HG03342 (cell line): Measurements from ENCODE around the gene TOR1AIP2.

Experiments used
- ATAC-seq: cut with Tn5 transposase; IDR thresholded peaks from one replicate; pipeline ENCODE4 v1.9.1; 2021; ENCODE audit warnings: mild to moderate bottlenecking, moderate library complexity; ENCODE audit not compliant: unreplicated experiment

Gene TOR1AIP2

DNA sequence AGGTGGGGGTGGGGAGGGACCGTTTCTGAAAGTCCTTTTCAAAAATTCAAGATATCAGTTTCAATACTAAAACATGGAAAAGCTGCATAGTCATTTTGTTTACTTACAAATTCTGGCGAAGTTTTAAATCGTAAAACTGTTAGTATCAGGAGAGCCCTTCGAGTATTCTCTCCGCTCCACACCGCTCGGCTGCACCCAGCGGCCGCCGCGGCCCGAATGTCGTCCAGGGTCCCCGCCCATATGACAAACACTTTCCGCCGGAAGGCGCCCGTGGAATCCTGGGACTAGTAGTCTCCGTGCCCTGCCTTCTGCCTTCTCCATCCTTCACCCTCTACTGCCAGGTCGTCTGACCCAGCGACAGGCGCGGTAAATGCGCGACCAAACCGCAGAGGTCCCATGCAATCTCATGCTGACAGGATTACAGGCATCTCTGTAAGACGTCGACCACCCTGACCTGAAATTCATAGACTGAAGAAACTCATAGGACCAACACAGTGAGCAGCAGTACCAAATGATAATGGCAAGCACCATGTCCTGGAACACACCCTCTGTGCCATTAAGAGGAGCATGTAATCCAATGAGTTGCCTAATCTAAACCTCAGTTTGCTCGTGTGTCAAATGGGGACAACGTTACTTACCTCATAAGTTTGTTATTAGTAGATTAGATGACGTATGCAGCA, at the start of gene TOR1AIP2:
TSS of gene TOR1AIP2 (minus strand) at position 218 of the 680 bp plus-strand sequence. CDS start 25,138 bp downstream, outside the sequence.
- peak; percentile 68 for ATAC-seq

DNA sequence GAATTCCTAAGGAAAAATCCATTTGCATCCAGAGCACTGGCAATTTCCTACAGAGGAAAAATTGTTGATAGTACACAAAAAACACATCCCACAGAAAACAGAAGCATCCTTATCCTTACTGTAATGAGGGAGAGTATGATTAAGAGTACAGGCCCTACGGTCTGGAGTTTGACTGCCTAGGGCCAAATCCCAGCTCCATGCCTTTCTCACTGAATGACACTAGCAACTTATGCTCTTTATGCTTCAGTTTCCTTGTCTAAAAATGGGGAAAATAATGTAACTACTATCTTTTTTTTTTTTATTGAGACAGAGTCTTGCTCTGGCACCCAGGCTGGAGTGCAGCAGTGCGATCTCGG, 49.2 kb upstream of the TOR1AIP2 start:
- no peak for ATAC-seq

DNA sequence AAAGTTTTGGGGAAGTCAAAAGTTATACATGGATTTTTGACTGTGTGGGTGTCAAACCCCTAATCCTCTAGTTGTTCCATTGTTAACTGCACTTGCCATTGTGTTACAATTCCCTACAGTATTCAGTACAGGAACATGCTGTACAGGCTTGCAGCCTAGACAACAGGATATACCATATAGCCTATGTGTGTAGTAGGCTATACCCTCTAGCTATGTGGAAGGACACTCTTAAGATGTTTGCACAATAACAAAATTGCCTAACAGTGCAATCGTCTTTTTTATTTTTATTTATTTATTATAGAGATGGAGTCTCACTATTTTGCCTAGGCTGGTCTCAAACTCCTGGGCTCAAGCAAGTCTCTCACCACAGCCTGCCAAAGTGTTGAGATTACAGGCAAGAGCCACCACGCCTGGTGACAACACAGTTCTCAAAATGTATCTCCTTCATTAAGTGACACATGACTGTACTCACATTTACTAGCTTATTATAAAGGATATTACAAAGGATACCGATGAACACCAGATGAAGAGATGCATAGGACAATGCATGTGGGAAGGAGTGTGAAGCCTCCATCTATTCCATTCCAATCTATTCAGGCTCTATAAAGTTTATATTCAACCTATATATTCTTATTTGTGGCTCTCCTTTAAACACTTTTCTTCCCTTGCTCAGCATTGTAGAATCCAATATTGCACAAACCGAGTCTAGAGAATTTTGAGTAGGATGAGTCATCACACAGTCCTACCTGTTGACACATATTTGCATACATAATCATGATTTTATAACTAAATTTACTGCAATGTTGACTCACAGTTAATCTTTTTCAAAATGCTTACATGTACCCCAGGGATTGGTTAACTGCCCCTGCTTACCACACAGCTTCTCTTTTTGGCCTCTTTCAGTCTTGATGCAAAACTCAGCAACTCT, 48.6 kb upstream of the TOR1AIP2 start:
- no peak for ATAC-seq

DNA sequence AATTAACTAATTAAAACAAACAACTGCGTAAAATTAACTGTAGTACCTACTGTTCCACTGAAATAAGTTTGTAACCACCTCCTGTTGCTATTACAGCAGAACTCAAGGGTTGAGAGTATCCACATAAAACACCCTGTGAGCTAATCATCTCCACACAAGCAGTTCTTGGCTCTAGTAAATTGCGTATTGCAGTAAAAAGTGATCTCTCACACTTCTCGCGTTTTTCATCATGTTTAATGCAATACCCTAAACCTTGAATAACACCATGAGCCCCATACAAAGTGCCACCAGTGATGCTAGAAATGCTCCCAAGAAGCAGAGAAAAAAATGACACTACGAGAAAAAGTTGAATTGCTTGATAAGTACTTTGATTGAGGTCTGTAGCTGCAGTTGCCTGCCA, 47.7 kb upstream of the TOR1AIP2 start:
- ATAC-seq, result no peak

DNA sequence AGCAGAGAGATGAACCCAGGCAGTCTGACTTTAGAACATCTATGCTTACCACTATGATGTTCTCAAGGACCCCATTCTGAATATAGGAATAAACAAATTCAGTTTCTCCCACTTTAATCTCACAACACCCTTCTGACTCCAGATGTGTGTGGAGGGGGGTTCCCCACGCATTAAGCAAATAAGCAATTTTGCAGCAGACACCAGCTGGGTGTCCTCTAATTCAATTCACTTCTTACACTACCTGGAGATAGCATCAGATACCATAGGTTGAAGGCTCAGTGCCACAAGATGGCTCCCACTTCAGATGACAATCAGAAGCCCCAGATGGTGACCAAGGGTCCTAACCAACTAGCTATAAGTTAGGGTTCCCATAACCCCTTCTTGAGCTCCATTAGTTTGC, 46.7 kb upstream of the TOR1AIP2 start:
- no peak for ATAC-seq

DNA sequence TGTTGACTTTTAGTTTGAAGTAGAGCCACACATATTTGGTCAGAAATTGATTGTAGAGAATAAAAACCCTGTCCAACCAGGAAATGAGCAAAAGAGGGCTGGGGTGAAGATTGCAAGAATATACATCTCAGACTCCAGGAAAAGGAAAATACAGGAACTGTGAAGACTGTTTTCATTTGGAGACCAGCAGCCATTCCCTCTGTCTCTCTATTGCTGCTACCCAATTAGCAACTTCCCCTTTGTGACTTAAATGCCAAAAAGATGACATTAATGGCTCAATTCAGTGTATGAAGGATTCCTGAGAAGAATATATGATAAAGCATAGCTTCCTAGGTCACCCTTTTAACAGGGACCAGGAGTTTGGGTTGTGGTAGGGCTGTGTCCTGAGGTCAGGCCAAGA, 45.4 kb upstream of the TOR1AIP2 start:
- no peak for ATAC-seq

DNA sequence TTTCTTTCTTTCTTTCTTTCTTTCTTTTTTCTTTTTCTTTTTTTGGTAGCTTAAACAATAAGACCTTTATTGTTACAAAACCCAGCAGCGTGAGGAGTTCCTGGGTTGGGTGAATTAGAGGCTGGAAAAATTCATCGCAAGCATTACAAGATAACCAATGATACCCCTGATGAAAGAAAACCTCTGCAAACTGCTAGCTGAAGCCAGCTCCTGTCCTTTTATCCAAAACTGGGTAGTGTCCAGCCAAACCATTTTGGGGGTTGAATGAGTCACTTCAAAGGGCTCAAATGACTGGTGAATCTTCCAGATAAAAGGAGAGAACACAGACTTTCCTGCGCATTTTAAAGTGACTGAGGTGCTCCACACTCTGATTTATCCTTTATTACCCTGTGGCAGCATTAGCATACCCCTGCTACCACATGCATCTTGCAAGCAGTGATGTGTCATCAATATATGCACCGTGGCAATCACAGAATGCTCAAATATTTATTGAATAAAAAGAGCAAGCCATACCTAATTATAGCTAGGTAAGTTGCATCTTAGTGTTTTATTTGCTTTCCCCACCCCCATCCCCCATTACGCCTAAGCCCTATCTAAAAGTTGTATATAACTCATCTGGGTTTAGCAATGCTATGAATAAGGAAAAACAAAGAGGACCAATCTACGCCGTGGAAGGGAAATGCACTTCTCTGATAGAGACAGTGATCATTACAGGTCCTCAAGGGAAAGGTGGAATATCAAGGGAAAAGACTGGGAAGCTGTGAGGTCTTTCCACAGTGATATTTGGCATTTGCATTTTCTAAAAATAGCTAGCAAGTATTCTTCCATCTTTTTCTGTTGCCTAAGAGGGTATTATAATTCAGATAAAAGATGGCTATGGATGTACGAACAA, 44.6 kb upstream of the TOR1AIP2 start:
- no peak for ATAC-seq

DNA sequence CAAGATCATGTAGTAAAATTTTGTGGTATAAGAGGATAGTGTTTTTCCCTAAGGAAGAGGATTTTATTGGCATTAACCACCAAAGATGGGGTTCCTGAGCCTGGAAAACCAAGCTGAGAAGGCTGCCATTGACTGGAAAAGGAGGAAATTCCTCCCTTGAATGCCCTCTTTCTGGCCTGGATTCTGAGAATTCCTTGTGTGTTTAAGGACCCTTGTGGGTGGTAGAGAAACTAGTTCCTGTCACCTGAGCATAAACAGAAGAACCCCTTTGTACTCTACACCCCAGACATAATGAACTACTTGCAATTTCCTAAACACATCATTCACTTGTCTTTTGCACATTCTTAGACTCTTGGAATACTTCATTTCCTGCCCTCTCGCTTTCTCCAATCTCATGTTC, 43.9 kb upstream of the TOR1AIP2 start:
- no peak for ATAC-seq

DNA sequence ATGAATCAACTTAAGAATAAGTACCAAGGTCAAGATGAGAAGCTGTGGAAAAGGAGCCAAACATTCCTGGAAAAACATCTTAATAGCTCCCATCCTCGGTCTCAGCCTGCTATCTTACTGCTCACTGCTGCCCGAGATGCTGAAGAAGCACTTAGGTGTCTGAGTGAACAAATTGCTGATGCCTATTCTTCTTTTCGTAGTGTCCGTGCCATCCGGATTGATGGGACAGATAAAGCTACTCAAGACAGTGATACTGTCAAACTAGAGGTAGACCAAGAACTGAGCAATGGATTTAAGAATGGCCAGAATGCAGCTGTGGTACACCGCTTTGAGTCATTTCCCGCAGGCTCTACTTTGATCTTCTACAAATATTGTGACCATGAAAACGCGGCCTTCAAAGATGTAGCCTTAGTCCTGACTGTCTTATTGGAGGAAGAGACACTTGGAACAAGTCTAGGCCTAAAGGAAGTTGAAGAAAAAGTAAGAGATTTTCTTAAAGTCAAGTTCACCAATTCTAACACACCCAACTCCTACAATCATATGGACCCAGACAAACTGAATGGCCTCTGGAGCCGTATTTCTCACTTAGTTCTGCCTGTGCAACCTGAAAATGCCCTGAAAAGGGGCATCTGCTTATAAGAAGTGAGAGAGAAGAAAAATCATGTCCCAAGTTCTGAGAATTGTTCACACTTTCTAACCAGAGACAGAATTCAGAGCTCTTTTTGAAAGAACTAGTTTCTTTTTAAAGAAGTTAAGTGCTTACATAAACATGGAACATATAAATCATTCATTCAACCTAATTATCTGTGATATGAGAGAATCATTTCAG, 40.2 kb upstream of the TOR1AIP2 start:
- no peak for ATAC-seq

DNA sequence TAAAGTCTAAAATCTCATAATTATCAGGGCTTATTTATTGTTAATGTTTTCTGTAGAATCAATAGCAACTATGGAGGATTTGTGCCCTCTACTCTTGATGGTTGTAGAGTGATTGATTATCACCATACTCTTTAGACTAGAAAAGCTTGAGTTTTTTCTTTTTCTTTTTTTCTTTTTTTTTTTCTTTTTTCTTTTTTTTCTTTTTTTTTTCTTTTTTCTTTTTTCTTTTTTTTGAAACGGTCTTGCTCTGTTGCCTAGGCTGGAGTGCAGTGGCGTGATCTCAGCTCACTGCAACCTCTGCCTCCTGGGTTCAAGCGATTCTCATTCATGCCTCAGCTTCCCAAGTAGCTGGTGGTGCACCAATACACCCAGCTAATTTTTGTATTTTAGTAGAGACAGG, 34.2 kb upstream of the TOR1AIP2 start:
- ATAC-seq, result no peak

DNA sequence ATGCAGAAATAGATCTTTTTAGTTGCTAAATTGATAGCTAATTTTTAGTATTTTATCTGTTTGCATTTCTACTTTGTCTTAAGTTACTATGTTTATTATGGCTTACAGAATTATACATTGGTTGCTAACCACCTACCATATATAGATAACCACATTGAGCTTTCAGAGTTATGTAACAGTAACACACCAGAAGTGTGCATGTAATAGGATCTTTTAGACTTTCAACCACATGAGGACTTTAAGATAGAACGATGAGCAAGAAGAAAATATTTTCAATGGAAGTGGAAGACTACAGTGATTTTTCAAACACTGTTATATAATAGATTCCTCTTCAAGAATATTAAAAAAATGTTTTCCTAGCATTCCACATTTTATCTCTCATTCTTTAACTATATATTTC, 33.3 kb upstream of the TOR1AIP2 start:
- no peak for ATAC-seq

DNA sequence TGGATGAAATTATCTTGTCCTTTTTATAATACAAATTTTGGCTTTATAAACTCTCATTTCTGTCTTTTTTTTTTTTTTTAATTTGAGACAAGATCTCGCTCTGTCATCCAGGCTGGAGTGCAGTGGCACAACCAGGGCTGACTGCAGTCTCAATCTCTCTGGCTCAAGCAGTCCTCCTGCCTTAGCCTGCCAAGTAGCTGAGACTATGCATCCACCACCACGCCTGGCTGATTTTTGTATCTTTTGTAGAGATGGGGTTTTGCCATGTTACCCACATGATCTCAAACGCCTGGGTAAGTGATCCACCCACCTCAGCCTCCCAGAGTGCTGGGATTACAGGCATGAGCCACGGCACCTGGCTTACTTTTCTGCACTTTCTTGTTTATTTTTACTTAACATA, 12.0 kb upstream of the TOR1AIP2 start:
- ATAC-seq, result no peak

DNA sequence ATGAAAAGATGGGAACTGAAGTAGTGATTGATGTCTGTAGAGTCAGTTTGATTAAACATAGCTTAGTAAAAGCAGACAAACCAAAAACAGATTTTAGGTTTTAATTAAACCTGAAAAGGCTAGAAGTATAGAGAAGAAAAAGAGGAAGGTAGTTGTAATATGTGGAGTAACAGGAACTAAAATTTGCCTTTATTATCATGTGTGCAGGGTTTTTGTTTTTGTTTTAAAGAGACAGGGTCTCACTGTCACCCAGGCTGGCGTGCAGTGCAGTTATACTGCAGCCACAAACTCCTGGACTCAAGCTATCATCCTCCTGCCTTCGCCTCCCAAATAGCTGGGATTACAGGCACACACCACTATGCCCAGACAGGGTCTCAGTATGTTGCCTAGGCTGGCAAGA, 10.5 kb upstream of the TOR1AIP2 start:
- no peak for ATAC-seq

DNA sequence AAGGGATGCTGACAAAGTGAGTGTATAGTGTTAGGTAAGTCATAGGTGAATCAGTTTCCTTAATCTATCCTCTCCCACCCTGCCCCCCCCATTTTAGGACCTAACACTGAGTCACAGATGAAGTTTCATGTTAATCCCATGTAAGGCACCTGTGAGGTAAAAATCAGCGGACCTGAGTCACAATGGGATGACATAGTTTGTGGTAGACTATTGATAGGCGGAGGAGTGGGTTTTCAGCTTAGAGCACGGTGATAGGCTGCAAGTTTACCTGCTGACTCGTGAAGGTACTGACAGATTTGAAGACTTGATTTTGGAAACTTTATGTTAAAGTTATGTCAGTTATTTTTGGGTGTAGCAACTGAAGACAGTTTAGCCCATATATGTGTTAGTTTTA, 6.1 kb upstream of the TOR1AIP2 start:
- ATAC-seq, result peak; percentile 37

DNA sequence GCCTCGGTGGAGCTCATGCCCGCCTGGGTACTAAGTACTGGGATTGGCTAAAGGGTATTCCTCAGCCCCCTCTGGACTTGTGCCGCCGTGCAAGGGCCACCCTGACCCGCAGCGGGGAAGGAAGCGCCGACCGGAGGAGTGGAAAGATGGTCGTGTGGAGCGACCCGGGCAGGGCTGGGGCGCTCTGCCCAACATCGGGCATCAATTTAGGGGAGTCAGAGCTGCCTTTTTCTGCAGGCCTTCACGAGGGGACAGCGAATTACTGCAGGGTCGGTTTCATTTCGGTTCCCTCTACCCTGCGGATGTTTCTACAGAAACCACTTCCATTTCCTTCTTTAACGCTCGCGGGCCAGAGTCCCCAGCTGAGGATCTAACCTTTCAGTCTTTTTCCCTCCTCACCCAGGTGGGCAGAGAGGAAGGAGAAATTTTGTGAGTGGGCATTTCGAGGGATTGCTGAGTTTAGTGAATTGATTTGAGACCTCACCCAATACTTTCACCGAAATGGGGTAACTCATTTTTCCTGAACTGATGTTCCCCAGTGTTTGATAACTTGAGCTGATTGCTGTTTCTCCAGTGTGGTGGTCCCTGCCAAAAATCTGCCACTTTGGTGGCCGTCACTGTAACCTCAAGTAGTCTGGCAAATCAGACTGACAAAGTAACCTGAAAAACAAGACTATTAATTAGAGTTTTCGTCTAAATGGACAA, 5.6 kb upstream of the TOR1AIP2 start:
- ATAC-seq, result peak; percentile 8

DNA sequence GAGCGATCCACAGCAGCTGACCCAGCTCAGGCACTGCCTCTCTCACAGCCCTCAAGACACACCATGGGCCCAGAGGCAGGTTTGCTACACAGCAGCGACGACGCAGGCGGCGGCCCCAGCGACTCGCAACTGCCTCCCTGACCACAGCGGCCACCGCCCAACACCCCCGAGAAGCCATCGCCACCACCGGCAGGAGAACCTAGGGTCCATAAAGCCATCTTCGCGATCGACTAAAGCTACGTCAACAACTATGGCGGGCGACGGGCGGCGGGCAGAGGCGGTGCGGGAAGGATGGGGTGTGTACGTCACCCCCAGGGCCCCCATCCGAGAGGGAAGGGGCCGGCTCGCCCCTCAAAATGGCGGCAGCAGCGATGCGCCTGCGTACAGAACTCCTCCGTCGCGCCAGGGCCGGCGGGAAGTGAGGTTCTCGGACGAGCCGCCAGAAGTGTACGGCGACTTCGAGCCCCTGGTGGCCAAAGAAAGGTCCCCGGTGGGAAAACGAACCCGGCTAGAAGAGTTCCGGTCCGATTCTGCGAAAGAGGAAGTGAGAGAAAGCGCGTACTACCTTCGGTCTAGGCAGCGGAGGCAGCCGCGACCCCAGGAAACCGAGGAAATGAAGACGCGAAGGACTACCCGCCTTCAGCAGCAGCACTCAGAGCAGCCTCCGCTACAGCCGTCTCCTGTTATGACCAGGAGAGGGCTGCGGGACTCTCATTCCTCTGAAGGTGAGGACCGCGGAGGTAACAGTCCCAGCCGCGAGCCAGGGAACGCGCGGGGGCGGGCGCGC, 4.8 kb upstream of the TOR1AIP2 start, which contains the start of gene TOR1AIP1:
TSS of gene TOR1AIP1 (plus strand) at position 33 of the 787 bp plus-strand sequence. CDS start at position 251, 218 bp downstream.
- peak; percentile 70 for ATAC-seq

DNA sequence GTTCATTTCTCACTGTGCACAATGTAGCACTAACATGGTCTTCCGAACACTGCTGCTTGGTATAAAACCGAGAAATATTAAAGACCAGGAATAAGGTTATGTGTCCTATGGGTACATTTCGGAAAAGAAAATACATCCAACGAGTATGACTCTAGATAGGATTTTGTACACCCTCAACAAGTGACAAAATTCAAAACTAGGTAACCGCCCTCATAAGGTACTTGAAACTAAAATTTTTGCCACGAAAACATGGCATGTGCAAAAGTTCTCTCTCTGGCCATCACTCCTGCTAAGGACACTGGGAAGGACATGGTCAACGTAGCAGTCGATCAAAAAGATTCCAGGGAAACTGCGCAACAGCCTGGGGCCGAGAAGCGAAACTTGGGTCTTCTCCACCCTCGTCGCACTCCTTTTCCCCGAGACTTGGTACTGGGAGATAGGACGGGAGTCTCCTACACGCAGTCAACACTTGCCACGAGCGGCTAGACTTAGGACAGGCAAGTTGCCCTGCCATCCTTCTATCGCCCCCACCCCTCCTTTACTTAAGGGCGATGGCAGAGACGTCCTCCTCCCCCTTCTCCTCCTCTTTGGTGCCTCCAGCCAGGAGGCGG, 4.1 kb upstream of the TOR1AIP2 start:
- no peak for ATAC-seq

DNA sequence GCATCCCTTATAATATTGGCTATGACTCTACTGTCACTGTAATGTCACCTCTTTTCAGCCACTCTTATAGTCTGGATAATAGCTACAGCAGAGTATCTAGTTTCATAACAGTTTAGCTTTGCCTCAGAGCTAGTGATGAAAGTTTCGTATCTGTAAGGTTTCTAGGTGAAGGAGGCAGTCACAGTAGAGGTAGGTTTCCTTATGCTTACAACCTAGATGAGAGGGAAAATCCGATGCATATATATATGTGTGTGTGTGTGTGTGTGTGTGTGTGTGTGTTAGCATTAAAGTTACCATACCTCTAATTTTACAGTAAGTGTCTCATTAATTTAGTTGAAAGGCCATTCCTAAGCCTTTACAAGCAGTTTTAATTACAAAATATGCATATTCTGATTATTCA, 2.2 kb upstream of the TOR1AIP2 start:
- ATAC-seq, result no peak
